HL-60 (cell line): ENCODE measurements around the gene OSBPL7.

Experiments
- DNase-seq, 2 experiments: peaks; one replicate each; pipeline ENCODE4 v3.0.0-alpha.2; 2010 to 2020; ENCODE audit warnings: low read depth in 1 of 2, low spot score in 1 of 2
- H3K27ac ChIP-seq: fragments of 250-450 bp; sonication (Bioruptor Pico); replicated peaks from 2 replicates; pipeline ENCODE4 v1.5.1; 2020; ENCODE audit warnings: mild to moderate bottlenecking, moderate library complexity
- H3K27me3 ChIP-seq: fragments of 250-450 bp; sonication (Bioruptor Pico); 2 replicates; pipeline ENCODE4 v1.5.1; 2021; ENCODE audit warnings: mild to moderate bottlenecking, moderate library complexity; ENCODE audit not compliant: insufficient read depth, poor library complexity, severe bottlenecking
- H3K4me3 ChIP-seq: replicated peaks from 2 replicates; pipeline ENCODE4 v1.5.1; 2011; ENCODE audit warnings: mild to moderate bottlenecking, control low read depth, low read length; ENCODE audit not compliant: insufficient read depth
- CTCF ChIP-seq: IDR thresholded peaks from one replicate; pipeline ENCODE4 v1.5.1; 2011; ENCODE audit warnings: low read length, control low read depth, inconsistent platforms; ENCODE audit not compliant: insufficient read depth
- GABPA ChIP-seq: IDR thresholded peaks from 2 replicates; pipeline ENCODE4 v1.6.1; 2012; ENCODE audit warnings: low read depth
- POLR2AphosphoS5 ChIP-seq: IDR thresholded peaks from 2 replicates; pipeline ENCODE4 v1.6.1; 2012; ENCODE audit warnings: low read depth
- REST ChIP-seq: IDR thresholded peaks from 2 replicates; pipeline ENCODE4 v1.6.1; 2012; ENCODE audit warnings: low read depth; ENCODE audit not compliant: insufficient replicate concordance
- SPI1 ChIP-seq: IDR thresholded peaks from 2 replicates; pipeline ENCODE4 v1.6.1; 2012; ENCODE audit warnings: low read depth, mild to moderate bottlenecking, borderline replicate concordance

Gene OSBPL7

GRCh38 chr17:47864791-47865216 lies 43.2 kb upstream of the OSBPL7 start:
- H3K27me3 ChIP-seq: peaks cover 5% of the 10 kb centered on the region
- DNase-seq: no peak
- TF ChIP-seq SPI1 (no peak), GABPA (no peak), REST (no peak), CTCF (no peak)
- H3K4me3 ChIP-seq: no peak overlapping the region
- H3K27ac ChIP-seq: no peak overlapping the region

DNA sequence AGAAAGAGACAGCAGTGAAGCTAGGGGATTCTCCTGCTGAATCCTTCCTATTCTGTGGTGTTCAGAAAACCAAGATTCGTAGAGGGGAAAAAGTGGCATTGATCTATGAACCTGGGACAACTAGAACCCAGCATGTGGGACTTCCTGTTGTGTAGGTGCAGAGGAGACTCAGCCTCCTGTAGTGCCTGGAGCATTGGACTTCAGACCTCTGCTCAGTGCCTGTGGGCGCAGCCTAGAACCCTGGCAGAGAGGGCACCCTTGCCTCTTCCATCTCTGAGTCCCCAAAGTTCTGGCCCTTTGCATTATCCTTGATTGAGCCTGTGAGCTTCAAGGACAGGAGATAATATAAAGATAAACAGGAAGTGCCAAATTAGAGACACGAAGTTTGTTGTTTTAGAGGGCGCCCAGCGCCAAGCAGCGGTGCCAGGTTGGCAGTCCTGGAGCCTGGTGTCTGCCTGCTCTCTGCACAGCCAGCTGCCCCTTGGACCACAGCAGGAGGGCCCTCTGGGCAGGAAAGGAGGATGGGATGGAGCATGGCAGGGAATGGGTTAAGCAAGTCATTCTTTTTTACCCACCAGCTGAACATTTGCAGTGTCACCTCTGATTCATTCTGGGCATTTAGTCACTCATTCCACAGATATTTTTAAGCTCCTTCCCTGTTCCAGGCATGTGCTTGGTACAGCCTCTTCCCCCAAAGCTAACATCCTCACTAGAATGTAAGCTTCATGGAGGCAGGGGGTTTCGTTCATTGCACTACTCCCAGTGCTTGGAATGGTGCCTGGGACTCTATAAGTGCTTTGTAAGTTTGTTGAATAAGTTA lies 41.2 kb upstream of the OSBPL7 start:
- H3K4me3 ChIP-seq: no peak overlapping the region

More for the DNA sequence above, 41.2 kb upstream of the OSBPL7 start:
- Histone ChIP-seq H3K27me3 (peaks cover 7% of the 10 kb centered on the region), H3K27ac (no peak overlapping the region)
- TF ChIP-seq SPI1: no peak
- no peak for TF ChIP-seq REST
- no peak for TF ChIP-seq POLR2AphosphoS5
- no peak for TF ChIP-seq CTCF
- no peak for TF ChIP-seq GABPA
- no peak for DNase-seq
